SK-N-MC (cell line): ENCODE results near the gene AQP1.

ENCODE experiments used
- EZH2 ChIP-seq: fragments of 200-600 bp; sonication (generic); IDR thresholded peaks from one replicate; pipeline ENCODE4 v1.6.1; 2017; ENCODE audit warnings: antibody characterized with exemption
- FOXP2 ChIP-seq: optimal IDR thresholded peaks from 2 replicates; pipeline ENCODE3; 2011; ENCODE audit warnings: mild to moderate bottlenecking, moderate library complexity; ENCODE audit not compliant: insufficient read depth; ENCODE audit errors: extremely low read length, control extremely low read depth
- POLR2AphosphoS5 ChIP-seq: IDR thresholded peaks from 2 replicates; pipeline ENCODE4 v1.6.1; 2012; ENCODE audit warnings: mild to moderate bottlenecking, low read depth, low read length, borderline replicate concordance

- TF ChIP-seq EZH2 (no peak), FOXP2 (no peak), POLR2AphosphoS5 (no peak)
These were observed 31.4 kb upstream of the AQP1 start for GRCh38 chr7:30880125-30880720.
